K562 (cell line): Measurements from ENCODE around the gene CTBP2. TPM values are rescaled to one million over a fixed set of nuclear protein-coding genes. Genes with fewer than 3 reads are reported as not detected.

ENCODE experiments used
- ATAC-seq: fragments of 200-7000 bp; cut with Tn5 transposase; 3 replicates; pipeline ENCODE4 v1.9.1; 2020; ENCODE audit warnings: moderate library complexity
- BruUV-seq: library from RNA; stranded (reverse); fragments of 400-500 nt; replicated peaks from 2 replicates; lab custom pipeline; 2021; lab: Mats Ljungman, UMichigan
- CTCF ChIA-PET: fragments of 300-600 bp; formaldehyde crosslinking; extraction: SDS; loops from one replicate; lab custom pipeline; 2021; ENCODE audit warnings: low intra/inter-chr PET ratio; lab: Yijun Ruan, JAX
- POLR2A ChIA-PET: fragments of 300-600, 350-650 bp; sonication (Branson Sonifier 250); formaldehyde crosslinking; extraction: SDS; loops from one replicate; lab custom pipeline; 2021; ENCODE audit warnings: antibody characterized with exemption, inconsistent platforms; lab: Yijun Ruan, JAX
- DNase-seq, 4 experiments: peaks; one replicate each; pipeline versions ENCODE4 v3.0.0 to v3.0.0-alpha.2; 2011 to 2018; ENCODE audit warnings: low spot score in 3 of 4, mixed read lengths in 3 of 4; ENCODE audit errors: extremely low read depth in 1 of 4
- FAIRE-seq: peaks from 2 replicates; lab custom pipeline; 2011; peaks lifted over from hg19 to GRCh38; lab: Jason Lieb, UNC
- H2AFZ ChIP-seq: 2 replicates; pipeline ENCODE4 v1.6.0; 2011; ENCODE audit warnings: low read depth, low read length, control low read depth, inconsistent platforms
- H3K27ac ChIP-seq: fragments of 200-600 bp; 3 replicates; pipeline ENCODE4 v1.8.0; 2011; ENCODE audit warnings: low read depth, mild to moderate bottlenecking, control low read depth, inconsistent platforms, low read length, moderate library complexity, mixed read lengths; ENCODE audit errors: extremely low read depth
- H3K27me3 ChIP-seq, 2 experiments: fragments of 300-600 bp in 1 of 2; 2 replicates in 1 of 2; 3 replicates in 1 of 2; pipeline versions ENCODE4 v1.6.0 to v1.8.0; 2011; ENCODE audit warnings: inconsistent platforms in 2 of 2, low read length in 2 of 2, mild to moderate bottlenecking in 1 of 2, mixed read lengths in 1 of 2, moderate library complexity in 1 of 2; ENCODE audit not compliant: control insufficient read depth in 2 of 2, insufficient read depth in 2 of 2
- H3K36me3 ChIP-seq: fragments of 300-600 bp; 3 replicates; pipeline ENCODE4 v1.8.0; 2011; ENCODE audit warnings: mild to moderate bottlenecking, low read length, inconsistent platforms; ENCODE audit not compliant: control insufficient read depth, insufficient read depth
- H3K4me1 ChIP-seq, 2 experiments: fragments of 200-600 bp in 1 of 2; replicated peaks in 1 of 2; 2 replicates in 1 of 2; 3 replicates in 1 of 2; pipeline versions ENCODE4 v1.5.1 to v1.8.0; 2011; ENCODE audit warnings: inconsistent platforms in 2 of 2, low read length in 2 of 2, mild to moderate bottlenecking in 1 of 2, mixed read lengths in 1 of 2, moderate library complexity in 1 of 2; ENCODE audit not compliant: control insufficient read depth in 2 of 2, insufficient read depth in 2 of 2
- H3K4me2 ChIP-seq: 2 replicates; pipeline ENCODE4 v1.6.1; 2011; ENCODE audit warnings: low read length, control low read depth, inconsistent platforms, mixed read lengths; ENCODE audit not compliant: insufficient read depth
- H3K4me3 ChIP-seq: fragments of 200-600 bp; sonication (generic), shearing (Covaris generic); 2 replicates; pipeline ENCODE4 v1.5.1; 2016; ENCODE audit warnings: control low read depth, inconsistent platforms
- H3K79me2 ChIP-seq: fragments of 200-600 bp; 3 replicates; pipeline ENCODE4 v1.8.0; 2011; ENCODE audit warnings: low read length, inconsistent platforms; ENCODE audit not compliant: control insufficient read depth, insufficient read depth
- H3K9ac ChIP-seq, 2 experiments: 2 replicates each; pipeline versions ENCODE4 v1.6.0 to v1.6.1; 2011; ENCODE audit warnings: low read depth in 2 of 2, low read length in 2 of 2, control low read depth in 1 of 2, inconsistent platforms in 1 of 2, mild to moderate bottlenecking in 1 of 2, mixed read lengths in 1 of 2; ENCODE audit not compliant: insufficient read depth in 1 of 2
- H3K9me1 ChIP-seq: one replicate; pipeline ENCODE4 v1.6.0; 2011; ENCODE audit warnings: inconsistent platforms, mild to moderate bottlenecking, low read length, moderate library complexity; ENCODE audit not compliant: control insufficient read depth, insufficient read depth
- H3K9me3 ChIP-seq: replicated peaks from 2 replicates; pipeline ENCODE4 v1.5.1; 2011; ENCODE audit warnings: low read depth, low read length, inconsistent platforms; ENCODE audit not compliant: control insufficient read depth, insufficient read depth
- H4K20me1 ChIP-seq: replicated peaks from 2 replicates; pipeline ENCODE4 v1.6.1; 2011; ENCODE audit warnings: low read length, inconsistent platforms, mixed read lengths; ENCODE audit not compliant: control insufficient read depth, insufficient read depth
- CEBPZ ChIP-seq: fragments of 150-350 bp; IDR thresholded peaks from 2 replicates; pipeline ENCODE4 v1.6.1; 2014; ENCODE audit warnings: low read depth, mild to moderate bottlenecking, low read length, borderline replicate concordance
- HMG20B ChIP-seq: fragments of 250-450 bp; sonication (Bioruptor Pico); IDR thresholded peaks from 2 replicates; pipeline ENCODE4 v1.5.0; 2021; ENCODE audit warnings: mild to moderate bottlenecking
- NCOR1 ChIP-seq: fragments of 450-650 bp; IDR thresholded peaks from 2 replicates; pipeline ENCODE4 v1.6.1; 2016; ENCODE audit warnings: mild to moderate bottlenecking, moderate library complexity
- SLC30A9 ChIP-seq: fragments of 250-450 bp; sonication (Bioruptor Pico); IDR thresholded peaks from 2 replicates; pipeline ENCODE4 v1.8.0; 2022; ENCODE audit warnings: mild to moderate bottlenecking, moderate library complexity
- WGBS: fragments of 100-300 bp; shearing (Covaris generic); methylation state at CpG from one replicate; pipeline ENCODE4 v1.1.6; 2016; ENCODE audit warnings: low coverage, mixed read lengths; ENCODE audit not compliant: insufficient coverage; ENCODE audit errors: missing lambda C conversion rate; 5-methylcytosine and 5-hydroxymethylcytosine counted together
- in situ Hi-C: fragments of 300-500 bp; cut with MboI; formaldehyde crosslinking; loops from 4 replicates; pipeline ENCODE4 v1.15.0; 2018; ENCODE audit warnings: inconsistent platforms, mixed read lengths
- intact Hi-C: fragments of 100-400 bp; cut with micrococcal nuclease; formaldehyde crosslinking; loops from 2 replicates; pipeline ENCODE4 v1.14.2; 2022
- polyA plus RNA-seq, 8 experiments: library from polyadenylated mRNA; depleted of rRNA in 4 of 8; stranded (reverse) in 5 of 8; unstranded in 3 of 8; fragments of >200 nt; fragmentation: Nextera tagmentation in 2 of 8; fragmentation: Illumina TruSeq in 1 of 8; extraction: Ambion mirVana in 2 of 8; extraction: Trizol in 1 of 8; gene quantifications; 2 replicates each; pipeline versions ENCODE4 v1.2.1 to v1.2.3, GENCODE V29; 2011 to 2014; ENCODE audit warnings: inconsistent platforms in 1 of 8, missing spikeins in 1 of 8
- total RNA-seq, 7 experiments: library from RNA; depleted of rRNA in 6 of 7; stranded (reverse); fragments of >200 nt in 6 of 7; fragmentation: Illumina TruSeq in 2 of 7; extraction: Trizol in 2 of 7; gene quantifications; 2 replicates each; pipeline versions ENCODE4 v1.2.1 to v1.2.3, GENCODE V29; 2011 to 2021; ENCODE audit warnings: low replicate concordance in 1 of 7

CTBP2 gene
- total and polyA plus RNA-seq, 9 of the 15 experiments (the other 6 are each of a cell fraction or from before 2014, with no cell fraction given) = 1.3 to 8.8 (median 5.1) TPM

DNA sequence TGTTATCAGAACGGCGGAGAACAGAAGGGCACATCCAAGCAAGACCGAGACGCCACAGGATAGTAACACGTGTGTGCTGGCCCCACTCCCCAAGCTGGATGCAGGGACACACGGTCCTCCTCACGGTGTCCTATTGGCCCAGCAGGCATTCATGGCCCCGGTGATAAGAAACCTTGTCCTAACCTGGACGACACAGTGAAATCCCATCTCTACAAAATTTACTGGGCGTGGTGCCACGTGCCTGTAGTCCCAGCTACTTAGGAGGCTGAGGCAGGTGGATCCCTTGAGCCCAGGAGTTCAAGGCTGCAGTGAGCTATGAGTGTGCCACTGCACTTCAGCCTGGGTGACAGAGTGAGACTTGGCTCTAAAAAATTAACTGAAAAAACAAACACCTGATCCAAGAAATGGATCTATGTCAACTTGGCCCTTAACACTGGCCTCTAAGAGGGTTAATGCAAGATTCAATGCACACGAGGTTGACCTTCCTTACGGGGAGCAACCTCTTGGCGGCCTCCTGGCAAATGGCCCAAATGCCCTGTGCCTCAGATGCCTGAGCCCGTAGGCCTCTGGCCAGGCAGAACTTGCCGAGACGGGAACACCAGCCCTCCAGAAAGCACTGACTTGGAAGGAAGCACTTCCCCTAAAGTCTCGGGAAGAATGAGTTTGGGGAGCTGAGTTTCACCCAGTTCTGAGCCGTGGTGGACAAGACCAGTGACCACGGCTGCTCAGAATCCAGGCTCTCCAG is 146.1 kb downstream of the CTBP2 start:
- no peak overlapping the region for H3K9ac ChIP-seq
- no peaks in the 10 kb centered on the region for H4K20me1 ChIP-seq
- CTCF ChIA-PET = no interaction called here
- POLR2A ChIA-PET = no interaction called here
- no peaks in the 10 kb centered on the region for H3K4me1 ChIP-seq
- H2AFZ ChIP-seq = no peak overlapping the region
- H3K9me3 ChIP-seq = no peaks in the 10 kb centered on the region
- in situ Hi-C loops = no loop called here
- no peak for TF ChIP-seq NCOR1
- no peak for TF ChIP-seq SLC30A9 (CRISPR knock-in tag)
- no peak for TF ChIP-seq CEBPZ
- no peak for TF ChIP-seq HMG20B (CRISPR knock-in tag)
- H3K4me2 ChIP-seq = no peak overlapping the region
- intact Hi-C loops = no loop called here
- ATAC-seq = no peak
- DNase-seq = no peak
- H3K27ac ChIP-seq = no peak overlapping the region
- H3K9me1 ChIP-seq = no peaks in the 10 kb centered on the region
- BruUV-seq = no TSS peak
- no CpG with 5 or more reads among the region's 20 CpGs for WGBS
- no peaks in the 10 kb centered on the region for H3K27me3 ChIP-seq
- H3K36me3 ChIP-seq = no peaks in the 10 kb centered on the region
- H3K79me2 ChIP-seq = no peaks in the 10 kb centered on the region
- FAIRE-seq = no peak
- no peak overlapping the region for H3K4me3 ChIP-seq
